Measurements from ENCODE around the gene DNM3.

DNM3 gene

GRCh38 chr1:172266528-172267174 is 425.4 kb downstream of the DNM3 start:
- H3K27me3 Mint-ChIP-seq (ENCODE audit: low read depth, poor library complexity): peaks cover 2% of the 10 kb centered on the region
- peaks cover 37% of the 10 kb centered on the region for H3K4me1 Mint-ChIP-seq
- H3K9me3 Mint-ChIP-seq: peaks cover 5% of the 10 kb centered on the region
- no peak overlapping the region for H3K27ac Mint-ChIP-seq
- no peak for TF ChIP-seq CTCF (IDR thresholded peaks at IDR 0.05)
- H3K36me3 Mint-ChIP-seq (ENCODE audit: low read depth): no peaks in the 10 kb centered on the region
- H3K4me3 Mint-ChIP-seq: no peak overlapping the region
- DNase-seq: no peak

GRCh38 chr1:172268237-172268636 is 426.9 kb downstream of the DNM3 start:
- Mint-ChIP-seq H3K4me1 (peaks cover 37% of the 10 kb centered on the region), H3K27me3 (ENCODE audit: low read depth, poor library complexity) (peaks cover 2% of the 10 kb centered on the region), H3K27ac (peak overlapping the region; percentile 31)

GRCh38 chr1:172269084-172269483 is 427.8 kb downstream of the DNM3 start:
- Mint-ChIP-seq H3K4me3 (peak overlapping the region; percentile 18), H3K27me3 (ENCODE audit: low read depth, poor library complexity) (no peaks in the 10 kb centered on the region)
- no peak for DNase-seq

More at GRCh38 chr1:172268237-172268636, 426.9 kb downstream of the DNM3 start:
- peaks cover 2% of the 10 kb centered on the region for H3K9me3 Mint-ChIP-seq
- H3K4me3 Mint-ChIP-seq: no peak overlapping the region
- no peak for DNase-seq
- no peaks in the 10 kb centered on the region for H3K36me3 Mint-ChIP-seq (ENCODE audit: low read depth)
- no peak for TF ChIP-seq CTCF (IDR thresholded peaks at IDR 0.05)

GRCh38 chr1:172269644-172270043 is 428.3 kb downstream of the DNM3 start:
- no peak for DNase-seq
- Mint-ChIP-seq H3K4me1 (peaks cover 42% of the 10 kb centered on the region), H3K27me3 (ENCODE audit: low read depth, poor library complexity) (no peaks in the 10 kb centered on the region), H3K9me3 (no peaks in the 10 kb centered on the region), H3K4me3 (no peak overlapping the region), H3K36me3 (ENCODE audit: low read depth) (no peaks in the 10 kb centered on the region), H3K27ac (peak overlapping the region; percentile 97)
- no peak for TF ChIP-seq CTCF (IDR thresholded peaks at IDR 0.05)

More at GRCh38 chr1:172269084-172269483, 427.8 kb downstream of the DNM3 start:
- Mint-ChIP-seq H3K36me3 (ENCODE audit: low read depth) (no peaks in the 10 kb centered on the region), H3K4me1 (peaks cover 39% of the 10 kb centered on the region), H3K27ac (peak overlapping the region; percentile 97), H3K9me3 (no peaks in the 10 kb centered on the region)
- TF ChIP-seq CTCF (IDR thresholded peaks at IDR 0.05): no peak

- Mint-ChIP-seq H3K4me3 (no peak overlapping the region), H3K27ac (no peak overlapping the region), H3K9me3 (no peaks in the 10 kb centered on the region), H3K27me3 (ENCODE audit: low read depth, poor library complexity) (no peaks in the 10 kb centered on the region), H3K4me1 (peaks cover 38% of the 10 kb centered on the region), H3K36me3 (ENCODE audit: low read depth) (no peaks in the 10 kb centered on the region)
- DNase-seq: no peak
- no peak for TF ChIP-seq CTCF (IDR thresholded peaks at IDR 0.05)
These were observed 429.3 kb downstream of the DNM3 start for GRCh38 chr1:172270605-172271004.

GRCh38 chr1:172272087-172272486 is 430.8 kb downstream of the DNM3 start:
- Mint-ChIP-seq H3K4me1 (peaks cover 33% of the 10 kb centered on the region), H3K4me3 (no peak overlapping the region), H3K36me3 (ENCODE audit: low read depth) (no peaks in the 10 kb centered on the region), H3K27me3 (ENCODE audit: low read depth, poor library complexity) (no peaks in the 10 kb centered on the region), H3K27ac (no peak overlapping the region), H3K9me3 (no peaks in the 10 kb centered on the region)
- DNase-seq: no peak
- TF ChIP-seq CTCF (IDR thresholded peaks at IDR 0.05): no peak
